A549 (cell line): ENCODE results near the gene LRG1. TPM values are rescaled to one million over a fixed set of nuclear protein-coding genes. Genes with fewer than 3 reads are reported as not detected.

Source experiments
- ATAC-seq, 2 experiments: fragments of 200-7000 bp in 1 of 2; fragments of >200 bp in 1 of 2; cut with Nextera tagmentation in 1 of 2; cut with Tn5 transposase in 1 of 2; 3 replicates each; pipeline versions ENCODE4 v1.8.0 to v1.9.1; 2018 to 2020; ENCODE audit warnings: mild to moderate bottlenecking in 1 of 2, moderate library complexity in 1 of 2
- CTCF ChIA-PET: fragments of 300-600 bp; sonication (Branson Sonifier 250); formaldehyde crosslinking; extraction: SDS; loops from one replicate; lab custom pipeline; 2021; ENCODE audit warnings: antibody characterized with exemption, inconsistent platforms; lab: Yijun Ruan, JAX
- POLR2A ChIA-PET: fragments of 350-600 bp; formaldehyde crosslinking; extraction: SDS; loops from one replicate; lab custom pipeline; 2021; ENCODE audit warnings: antibody characterized with exemption, inconsistent platforms; lab: Yijun Ruan, JAX
- DNase-seq, 2 experiments: peaks; one replicate each; pipeline versions ENCODE4 v3.0.0 to v3.0.0-alpha.2; 2011 to 2016; ENCODE audit warnings: low read depth in 1 of 2, low spot score in 1 of 2
- FAIRE-seq: peaks from 2 replicates; lab custom pipeline; 2011; peaks lifted over from hg19 to GRCh38; lab: Jason Lieb, UNC
- H3K27ac ChIP-seq, 2 experiments: fragments of >200 bp; sonication (Bioruptor Twin); formaldehyde crosslinking; 3 replicates each; pipeline ENCODE4 v1.5.1; 2016 to 2017
- H3K4me1 ChIP-seq: fragments of >200 bp; sonication (Bioruptor Twin); formaldehyde crosslinking; 3 replicates; pipeline ENCODE4 v1.6.1; 2016
- H3K4me2 ChIP-seq: fragments of >200 bp; sonication (Bioruptor Twin); formaldehyde crosslinking; 3 replicates; pipeline ENCODE4 v1.6.1; 2016
- H3K4me3 ChIP-seq: fragments of >200 bp; sonication (Bioruptor Twin); formaldehyde crosslinking; 3 replicates; pipeline ENCODE4 v1.5.1; 2016
- H3K9me3 ChIP-seq: fragments of >200 bp; sonication (Bioruptor Twin); formaldehyde crosslinking; 3 replicates; pipeline ENCODE4 v1.6.1; 2016
- BCL3 ChIP-seq: fragments of >200 bp; sonication (Bioruptor Twin); formaldehyde crosslinking; IDR thresholded peaks from 3 replicates; pipeline ENCODE4 v1.6.1; 2016
- BHLHE40 ChIP-seq: IDR thresholded peaks from 2 replicates; pipeline ENCODE4 v1.6.1; 2012; ENCODE audit warnings: low read depth, low read length, inconsistent platforms
- CBX2 ChIP-seq: fragments of 200-600 bp; sonication (generic); IDR thresholded peaks from 2 replicates; pipeline ENCODE4 v1.6.1; 2016; ENCODE audit warnings: low read depth, mild to moderate bottlenecking, borderline replicate concordance
- CBX8 ChIP-seq: fragments of 200-600 bp; sonication (generic); IDR thresholded peaks from 2 replicates; pipeline ENCODE4 v1.6.1; 2016
- CTCF ChIP-seq: fragments of >200 bp; sonication (Bioruptor Twin); formaldehyde crosslinking; IDR thresholded peaks from 3 replicates; pipeline ENCODE4 v1.5.1; 2016
- E2F6 ChIP-seq: IDR thresholded peaks from 2 replicates; pipeline ENCODE4 v1.6.1; 2012; ENCODE audit warnings: low read depth, borderline replicate concordance
- EHF ChIP-seq: fragments of 250-450 bp; sonication (Bioruptor Pico); IDR thresholded peaks from 2 replicates; pipeline ENCODE4 v1.5.0; 2020; ENCODE audit warnings: mild to moderate bottlenecking
- EHMT2 ChIP-seq: fragments of 200-600 bp; sonication (generic); IDR thresholded peaks from 2 replicates; pipeline ENCODE4 v1.6.1; 2016; ENCODE audit warnings: antibody characterized with exemption, low read depth, mild to moderate bottlenecking, moderate library complexity
- ELK1 ChIP-seq: fragments of 150-350 bp; IDR thresholded peaks from 2 replicates; pipeline ENCODE4 v1.6.1; 2014; ENCODE audit warnings: low read depth, mild to moderate bottlenecking, low read length
- FOSB ChIP-seq: fragments of 250-450 bp; sonication (Bioruptor Pico); IDR thresholded peaks from 2 replicates; pipeline ENCODE4 v1.5.0; 2020; ENCODE audit warnings: mild to moderate bottlenecking, moderate library complexity
- FOXS1 ChIP-seq: fragments of 250-450 bp; sonication (Bioruptor Pico); IDR thresholded peaks from 2 replicates; pipeline ENCODE4 v1.5.0; 2020; ENCODE audit warnings: mild to moderate bottlenecking, moderate library complexity
- HDAC2 ChIP-seq: fragments of 200-600 bp; sonication (generic); IDR thresholded peaks from 2 replicates; pipeline ENCODE4 v1.6.1; 2016
- HOXB13 ChIP-seq: fragments of 250-450 bp; sonication (Bioruptor Pico); IDR thresholded peaks from 2 replicates; pipeline ENCODE4 v1.5.0; 2020; ENCODE audit warnings: low read depth, mild to moderate bottlenecking, moderate library complexity
- KDM5A ChIP-seq: fragments of 200-600 bp; sonication (generic); IDR thresholded peaks from 2 replicates; pipeline ENCODE4 v1.6.1; 2016; ENCODE audit warnings: antibody characterized with exemption, mild to moderate bottlenecking
- MAFK ChIP-seq: fragments of 450-650 bp; IDR thresholded peaks from 2 replicates; pipeline ENCODE4 v1.6.1; 2014; ENCODE audit not compliant: partially characterized antibody
- MYC ChIP-seq: IDR thresholded peaks from 2 replicates; pipeline ENCODE4 v1.6.1; 2012; ENCODE audit warnings: mild to moderate bottlenecking, inconsistent platforms, low read length, improper control_type of control experiment, borderline replicate concordance
- NPAS2 ChIP-seq: fragments of 250-450 bp; sonication (Bioruptor Pico); IDR thresholded peaks from 2 replicates; pipeline ENCODE4 v1.8.0; 2022; ENCODE audit warnings: mild to moderate bottlenecking, moderate library complexity, borderline replicate concordance
- POLR2AphosphoS2 ChIP-seq: conservative IDR thresholded peaks from 2 replicates; pipeline ENCODE4 v1.6.1; 2012; ENCODE audit warnings: low read length, improper control_type of control experiment, inconsistent platforms
- RAD21 ChIP-seq, 2 experiments: fragments of >200 bp in 1 of 2; sonication (Bioruptor Twin) in 1 of 2; formaldehyde crosslinking in 1 of 2; IDR thresholded peaks in 1 of 2; conservative IDR thresholded peaks in 1 of 2; 2 replicates in 1 of 2; 3 replicates in 1 of 2; pipeline ENCODE4 v1.6.1; 2012 to 2018; ENCODE audit warnings: inconsistent platforms in 1 of 2
- RCOR1 ChIP-seq: fragments of 150-350 bp; IDR thresholded peaks from 2 replicates; pipeline ENCODE4 v1.6.1; 2014; ENCODE audit warnings: antibody characterized with exemption, low read length, low read depth
- REST ChIP-seq: fragments of 200-600 bp; sonication (generic); IDR thresholded peaks from 2 replicates; pipeline ENCODE4 v1.6.1; 2016; ENCODE audit warnings: antibody characterized with exemption, mild to moderate bottlenecking, moderate library complexity
- RNF2 ChIP-seq: fragments of 200-600 bp; sonication (generic); IDR thresholded peaks from 2 replicates; pipeline ENCODE4 v1.6.1; 2016; ENCODE audit warnings: low read depth, mild to moderate bottlenecking, antibody characterized with exemption, moderate library complexity, borderline replicate concordance
- SMC3 ChIP-seq: fragments of >200 bp; sonication (Bioruptor Twin); formaldehyde crosslinking; IDR thresholded peaks from 3 replicates; pipeline ENCODE4 v1.6.1; 2018; ENCODE audit warnings: inconsistent platforms
- SREBF2 ChIP-seq: fragments of 450-650 bp; IDR thresholded peaks from 2 replicates; pipeline ENCODE4 v1.6.1; 2014; ENCODE audit warnings: mild to moderate bottlenecking, moderate library complexity
- TFCP2L1 ChIP-seq: fragments of 250-450 bp; sonication (Bioruptor Pico); IDR thresholded peaks from 2 replicates; pipeline ENCODE4 v1.5.0; 2021; ENCODE audit warnings: mild to moderate bottlenecking
- TP53 ChIP-seq: fragments of 250-450 bp; sonication (Bioruptor Pico); IDR thresholded peaks from 2 replicates; pipeline ENCODE4 v1.5.0; 2021; ENCODE audit warnings: mild to moderate bottlenecking, moderate library complexity
- ZC3H11A ChIP-seq: fragments of 450-650 bp; IDR thresholded peaks from 2 replicates; pipeline ENCODE4 v1.6.1; 2014; ENCODE audit warnings: antibody characterized with exemption, mild to moderate bottlenecking
- ZFP36 ChIP-seq: fragments of 450-650 bp; IDR thresholded peaks from 2 replicates; pipeline ENCODE4 v1.6.1; 2014; ENCODE audit warnings: borderline replicate concordance; ENCODE audit not compliant: partially characterized antibody
- ZNF302 ChIP-seq: fragments of 250-450 bp; sonication (Bioruptor Pico); IDR thresholded peaks from 2 replicates; pipeline ENCODE4 v1.9.0; 2021; ENCODE audit warnings: inconsistent platforms, mild to moderate bottlenecking, moderate library complexity
- ZSCAN20 ChIP-seq: fragments of 250-450 bp; sonication (Bioruptor Pico); IDR thresholded peaks from 2 replicates; pipeline ENCODE4 v1.8.0; 2022; ENCODE audit warnings: mild to moderate bottlenecking, moderate library complexity
- WGBS: methylation state at CpG from one replicate; pipeline ENCODE4 v1.1.6; 2017; ENCODE audit errors: missing lambda C conversion rate; 5-methylcytosine and 5-hydroxymethylcytosine counted together
- polyA plus RNA-seq, 4 experiments: library from polyadenylated mRNA; depleted of rRNA in 3 of 4; stranded (reverse); fragments of >200 nt; fragmentation: RNase III in 1 of 4; extraction: RNeasy Plus Mini Kit Qiagen cat#74134 plus additional on column Dnase treatment in 1 of 4; gene quantifications; 2 replicates in 3 of 4; 3 replicates in 1 of 4; pipeline ENCODE4 v1.2.3, GENCODE V29; 2011 to 2017

Gene LRG1
- polyA plus RNA-seq, 2 of the 4 experiments (the other 2 are of a cell fraction): 0.18 TPM; not detected in 1

GRCh38 chr19:4524808-4525562, 14.9 kb downstream of the LRG1 start:
- peak; percentile 82 to 84 for ATAC-seq
- POLR2A ChIA-PET: interaction anchor here (0.6 kb wide), 1 partner anchor 59 kb away, joined by 9 read pairs; no protein-coding TSS in a partner anchor
- H3K27ac ChIP-seq: no peak overlapping the region
- DNase-seq: peak; percentile 51 to 63
- TF ChIP-seq HOXB13 (CRISPR knock-in tag) (no peak), ZC3H11A (no peak), CBX8 (no peak), MAFK (no peak), CBX2 (no peak), EHMT2 (no peak), MYC (no peak), BHLHE40 (no peak), ELK1 (no peak), ZNF302 (CRISPR knock-in tag) (no peak), NPAS2 (no peak), ZFP36 (peak; percentile 40), E2F6 (no peak), HDAC2 (no peak), FOXS1 (no peak), EHF (no peak), CTCF (peak; percentile 54), TFCP2L1 (CRISPR knock-in tag) (no peak), KDM5A (no peak), FOSB (CRISPR knock-in tag) (no peak), RAD21 (conservative IDR thresholded peaks at IDR 0.05 in 1 of 2, IDR thresholded peaks at IDR 0.05 in 1 of 2) (peak; percentile 34; a peak in 4 of 5 replicates), SMC3 (peak; percentile 38; the same call in 2 of the 3 replicates), RNF2 (no peak), POLR2AphosphoS2 (no peak), REST (no peak), RCOR1 (no peak), ZSCAN20 (CRISPR knock-in tag) (no peak), BCL3 (no peak), TP53 (no peak), SREBF2 (no peak)
- H3K4me3 ChIP-seq: no peak overlapping the region
- no peaks in the 10 kb centered on the region for H3K9me3 ChIP-seq
- 51% methylated on average over 21 of the region's 23 CpGs for WGBS
- H3K4me2 ChIP-seq: no peak overlapping the region
- CTCF ChIA-PET: interaction anchor here (0.5 to 3.3 kb wide), 29 partner anchors 8 to 258 kb away, joined by 3 to 51 read pairs (median 5); partner anchors contain the start of genes LRG1 and PLIN5
- peaks cover 5% of the 10 kb centered on the region; the same call in 1 of the 3 replicates for H3K4me1 ChIP-seq
- FAIRE-seq: no peak
